Right lobe of liver (tissue), 6 donors: ENCODE results near the gene DSC2. TPM values are rescaled to one million over a fixed set of nuclear protein-coding genes. Genes with fewer than 3 reads are reported as not detected.
A peak's percentile ranks its signal among the peaks of the same experiment; 100 is the strongest.

Source experiments
- ATAC-seq, 4 donors: fragments of 200-7000 bp; cut with Tn5 transposase; one replicate each; pipeline ENCODE4 v1.9.1; 2020; ENCODE audit warnings: mild to moderate bottlenecking in 4 of 4, moderate library complexity in 4 of 4
- DNase-seq, 3 donors: peaks; one replicate each; pipeline ENCODE4 v3.0.0-alpha.2; 2020
- H3K27ac ChIP-seq, 3 donors: fragments of 200-600 bp; one replicate each; pipeline ENCODE4 v1.8.0; 2022
- H3K27me3 ChIP-seq, 2 donors: fragments of 200-600 bp; one replicate each; pipeline ENCODE4 v1.8.0; 2022
- H3K36me3 ChIP-seq, 4 donors: fragments of 200-600 bp; sonication (generic) in 1 of 4; one replicate each; pipeline versions ENCODE4 v1.5.1 to v1.8.0; 2017 to 2022; ENCODE audit warnings: control low read depth in 1 of 4
- H3K4me1 ChIP-seq, 4 donors: fragments of 200-600 bp; sonication (generic) in 1 of 4; one replicate each; pipeline versions ENCODE4 v1.5.1 to v1.8.0; 2017 to 2022; ENCODE audit warnings: control low read depth in 1 of 4
- H3K4me3 ChIP-seq, 3 donors: fragments of 200-600 bp; one replicate each; pipeline ENCODE4 v1.8.0; 2022
- H3K9me3 ChIP-seq, 4 donors: fragments of 200-600 bp; sonication (generic) in 1 of 4; one replicate each; pipeline versions ENCODE4 v1.5.1 to v1.8.0; 2017 to 2022; ENCODE audit warnings: control low read depth in 1 of 4
- POLR2A ChIP-seq: fragments of 450-650 bp; IDR thresholded peaks from one replicate; pipeline ENCODE4 v1.6.1; 2017; ENCODE audit warnings: antibody characterized with exemption, mild to moderate bottlenecking
- WGBS: methylation state at CpG from one replicate; pipeline ENCODE4 v1.1.6; 2018; ENCODE audit warnings: low coverage, low lambda C conversion rate; ENCODE audit not compliant: insufficient coverage; ENCODE audit errors: missing lambda C conversion rate; 5-methylcytosine and 5-hydroxymethylcytosine counted together
- intact Hi-C, 2 donors: fragments of 100-400 bp; cut with DNase I; formaldehyde crosslinking; loops; one replicate each; pipeline versions ENCODE4 v1.11.2 to v1.14.1; 2022
- long read RNA-seq: library from polyadenylated mRNA; unstranded; transcript quantifications from one replicate; pipeline ENCODE4 v2.0.0, GENCODE V29; 2019
- total RNA-seq, 6 experiments: library from RNA; depleted of rRNA in 2 of 6; stranded (reverse); fragments of >200 nt in 2 of 6; fragmentation: NEBNext Ultra II Directional in 3 of 6; extraction: Animal tissue kit (Norgen Biotek cat#: 25700) in 3 of 6; gene quantifications; one replicate each; pipeline versions ENCODE4 v1.1.0 to v1.2.4, GENCODE V29; 2016 to 2023
- TF ChIP-seq, protein P1 (sequence below), 4 donors: fragments of 200-600 bp in 3 of 4; fragments of 450-650 bp in 1 of 4; IDR thresholded peaks; one replicate each; pipeline versions ENCODE4 v1.5.1 to v1.8.0; 2016 to 2022; ENCODE audit warnings: antibody characterized with exemption in 4 of 4, mild to moderate bottlenecking in 2 of 4
- donor health status: DM: no; HTN: yes; CAD: no.
- donor health status: DM: no; HTN: no; CAD: no.
- donor health status: DM: no; HTN: no; CAD: no.
- donor health status: DM: no; HTN: yes; CAD: no.
- donor health status: DM: no; HTN: yes; CAD: no.

Gene DSC2
- total RNA-seq, result 1 to 10 TPM; 4.4 to 9.7 (median 6.6) TPM
- long read RNA-seq, partial matches to known transcripts, result 4 of 4 reads
- long read RNA-seq, other reads (novel, unspliced or antisense), result 0 of 4 reads

DNA sequence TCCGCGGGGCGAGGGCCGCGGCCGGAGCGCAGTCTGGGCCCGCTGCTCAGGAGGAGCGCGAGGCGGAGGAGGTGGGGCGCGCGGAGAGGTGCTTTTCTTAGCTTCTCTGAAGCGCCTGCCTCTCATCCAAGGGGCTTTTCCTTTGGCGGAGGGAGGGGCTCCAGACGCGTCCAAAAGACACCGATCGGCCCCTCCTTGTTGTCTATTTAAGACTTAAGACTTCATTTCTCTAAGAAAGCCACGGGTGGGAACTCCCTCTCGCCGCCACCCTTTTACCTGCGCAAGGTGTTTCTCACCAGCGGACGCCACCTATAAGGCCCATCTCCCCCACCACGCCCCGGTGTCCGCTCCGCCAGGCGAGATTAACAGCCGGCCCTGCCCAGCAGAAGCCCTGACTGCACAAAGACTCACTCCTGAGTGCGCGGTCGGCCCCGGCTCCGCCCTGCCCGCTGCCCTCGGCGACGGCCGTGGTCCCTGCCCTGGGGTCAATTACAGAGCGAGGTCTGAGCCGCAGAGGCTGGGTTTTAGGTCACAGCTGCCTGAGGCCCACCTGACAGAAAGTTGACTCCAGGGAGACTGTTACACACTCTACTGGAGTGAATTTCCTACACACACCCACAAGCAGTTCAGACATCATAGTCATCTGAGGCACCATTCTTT lies at the start of gene DSC2:
Gene DSC2 (minus strand): TSS at position 397 of the 660 bp plus-strand sequence. CDS start 450 bp downstream, outside the sequence.
- Histone ChIP-seq H3K4me3 (peak within 1 kb of the TSS; percentile 56 to 81 (median 75)), H3K4me1 (peaks cover 0 to 6% (median 0%) of the 10 kb centered on the region in 4 donors), H3K9me3 (no peaks in the 10 kb centered on the region), H3K27me3 (no peaks in the 10 kb centered on the region), H3K36me3 (no peaks in the 10 kb centered on the region), H3K27ac (peak within 1 kb of the TSS; percentile 86 to 92 (median 86))
- peak; percentile 56 to 75 (median 68) for ATAC-seq
- intact Hi-C loops, result no loop called here
- WGBS, result 3% methylated on average over 31 of the region's 44 CpGs
- peak; percentile 66 to 72 (median 72) for DNase-seq
- TF ChIP-seq, protein P1, sequence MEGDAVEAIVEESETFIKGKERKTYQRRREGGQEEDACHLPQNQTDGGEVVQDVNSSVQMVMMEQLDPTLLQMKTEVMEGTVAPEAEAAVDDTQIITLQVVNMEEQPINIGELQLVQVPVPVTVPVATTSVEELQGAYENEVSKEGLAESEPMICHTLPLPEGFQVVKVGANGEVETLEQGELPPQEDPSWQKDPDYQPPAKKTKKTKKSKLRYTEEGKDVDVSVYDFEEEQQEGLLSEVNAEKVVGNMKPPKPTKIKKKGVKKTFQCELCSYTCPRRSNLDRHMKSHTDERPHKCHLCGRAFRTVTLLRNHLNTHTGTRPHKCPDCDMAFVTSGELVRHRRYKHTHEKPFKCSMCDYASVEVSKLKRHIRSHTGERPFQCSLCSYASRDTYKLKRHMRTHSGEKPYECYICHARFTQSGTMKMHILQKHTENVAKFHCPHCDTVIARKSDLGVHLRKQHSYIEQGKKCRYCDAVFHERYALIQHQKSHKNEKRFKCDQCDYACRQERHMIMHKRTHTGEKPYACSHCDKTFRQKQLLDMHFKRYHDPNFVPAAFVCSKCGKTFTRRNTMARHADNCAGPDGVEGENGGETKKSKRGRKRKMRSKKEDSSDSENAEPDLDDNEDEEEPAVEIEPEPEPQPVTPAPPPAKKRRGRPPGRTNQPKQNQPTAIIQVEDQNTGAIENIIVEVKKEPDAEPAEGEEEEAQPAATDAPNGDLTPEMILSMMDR (IDR thresholded peaks at IDR 0.05), result no peak
- TF ChIP-seq POLR2A, result peak; percentile 36

DNA sequence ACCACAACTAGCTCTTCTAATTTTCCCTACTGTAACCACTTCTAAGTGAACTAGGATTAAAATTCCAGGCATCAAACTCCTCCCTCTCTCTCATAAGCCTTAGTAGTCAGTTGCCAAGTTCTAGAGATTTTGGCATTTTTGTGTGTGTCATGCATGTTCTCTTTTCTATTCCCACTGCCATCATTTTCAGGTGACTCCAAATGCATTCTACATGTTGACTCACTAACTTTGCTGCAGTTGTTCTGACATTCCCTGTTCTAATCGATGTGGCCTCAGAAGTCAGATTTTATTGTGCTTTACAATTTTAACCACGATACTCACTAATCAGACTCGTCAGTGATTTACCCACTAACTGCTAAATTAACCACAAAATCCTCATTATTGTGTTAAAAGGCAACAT lies 47.1 kb upstream of the DSC2 start:
- WGBS, result 58% methylated on average over 3 of the region's 3 CpGs
- TF ChIP-seq, protein P1 (IDR thresholded peaks at IDR 0.05), result no peak
- TF ChIP-seq POLR2A, result no peak
- intact Hi-C loops, result no loop called here

DNA sequence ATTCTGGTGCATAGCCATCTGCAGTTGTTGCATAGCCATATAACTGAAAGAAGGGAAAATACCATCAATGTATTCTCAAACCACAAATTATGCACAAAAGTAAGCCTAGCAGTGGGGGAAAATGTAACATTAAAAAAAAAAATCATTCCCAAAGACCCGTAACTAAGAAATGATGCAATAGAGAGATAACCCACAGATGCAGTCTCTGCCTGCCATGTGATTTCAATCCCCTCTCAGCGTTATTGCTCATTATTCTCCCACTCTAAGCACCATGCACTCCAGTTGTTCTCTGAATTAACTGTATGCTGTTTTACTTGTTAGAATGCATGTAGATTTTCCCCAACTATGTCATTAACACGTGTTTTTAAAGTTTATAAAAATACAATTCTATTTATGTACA lies 46.4 kb upstream of the DSC2 start:
- no peak overlapping the region for H3K4me3 ChIP-seq
- intact Hi-C loops, result no loop called here
- ATAC-seq (no peak), DNase-seq (no peak)
- no peak overlapping the region for H3K27ac ChIP-seq
- TF ChIP-seq, protein P1 (IDR thresholded peaks at IDR 0.05), result no peak
- no peak for TF ChIP-seq POLR2A
- 42% methylated on average over 3 of the region's 3 CpGs for WGBS
- H3K27me3 ChIP-seq, result no peaks in the 10 kb centered on the region
- no peaks in the 10 kb centered on the region for H3K4me1 ChIP-seq
- H3K36me3 ChIP-seq, result no peaks in the 10 kb centered on the region
- H3K9me3 ChIP-seq, result no peaks in the 10 kb centered on the region

More for the DNA sequence above, 47.1 kb upstream of the DSC2 start:
- Histone ChIP-seq H3K4me3 (no peak overlapping the region), H3K27ac (no peak overlapping the region), H3K27me3 (no peaks in the 10 kb centered on the region), H3K4me1 (no peaks in the 10 kb centered on the region), H3K36me3 (no peaks in the 10 kb centered on the region), H3K9me3 (no peaks in the 10 kb centered on the region)
- DNase-seq (no peak), ATAC-seq (no peak)

DNA sequence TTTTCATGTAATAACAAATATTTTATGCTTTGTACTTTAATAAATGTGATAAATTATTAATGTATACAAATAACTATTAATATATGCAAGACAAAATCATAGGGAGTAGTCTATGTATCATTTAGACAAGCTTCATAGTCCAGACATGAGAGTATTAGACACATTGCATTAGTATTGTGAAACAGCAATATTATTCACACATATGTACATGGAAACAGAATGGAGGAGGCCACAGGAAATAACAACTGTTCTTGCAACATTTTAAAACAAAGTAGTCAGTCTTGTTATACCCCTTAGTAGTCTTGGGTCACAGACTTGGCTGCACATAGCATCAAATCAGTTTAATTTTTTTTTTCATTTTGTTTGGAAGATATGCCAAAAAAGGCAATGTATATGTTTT lies 44.6 kb upstream of the DSC2 start:
- H3K27ac ChIP-seq, result no peak overlapping the region
- ATAC-seq (no peak), DNase-seq (no peak)
- no peaks in the 10 kb centered on the region for H3K4me1 ChIP-seq
- TF ChIP-seq POLR2A, result no peak
- TF ChIP-seq, protein P1 (IDR thresholded peaks at IDR 0.05), result no peak
- no peaks in the 10 kb centered on the region for H3K27me3 ChIP-seq
- intact Hi-C loops, result no loop called here
- H3K9me3 ChIP-seq, result no peaks in the 10 kb centered on the region
- H3K36me3 ChIP-seq, result no peaks in the 10 kb centered on the region
- no peak overlapping the region for H3K4me3 ChIP-seq
